GM12878 (cell line): ENCODE measurements around the gene CLDN24.

Experiments
- CTCF ChIP-seq, 3 experiments: IDR thresholded peaks in 2 of 3; conservative IDR thresholded peaks in 1 of 3; 2 replicates each; pipeline ENCODE4 v1.5.1; 2011; ENCODE audit warnings: low read depth in 3 of 3, low read length in 3 of 3, mild to moderate bottlenecking in 3 of 3, control low read depth in 2 of 3, moderate library complexity in 2 of 3, inconsistent platforms in 1 of 3, mixed read lengths in 1 of 3; ENCODE audit not compliant: control insufficient read depth in 2 of 3, insufficient read depth in 1 of 3; ENCODE audit errors: extremely low read depth in 1 of 3
- E2F8 ChIP-seq: fragments of 450-650 bp; IDR thresholded peaks from 2 replicates; pipeline ENCODE4 v1.6.1; 2018; ENCODE audit warnings: mild to moderate bottlenecking, low read depth, moderate library complexity; ENCODE audit not compliant: partially characterized antibody
- EED ChIP-seq: sonication (generic); IDR thresholded peaks from 2 replicates; pipeline ENCODE4 v1.6.1; 2016; ENCODE audit warnings: antibody characterized with exemption, low read depth
- EP300 ChIP-seq, 2 experiments: fragments of 150-350 bp in 1 of 2; IDR thresholded peaks; 2 replicates each; pipeline ENCODE4 v1.6.1; 2011 to 2012; ENCODE audit warnings: low read depth in 2 of 2, low read length in 2 of 2, borderline replicate concordance in 1 of 2, improper control_type of control experiment in 1 of 2, inconsistent platforms in 1 of 2; ENCODE audit not compliant: control insufficient read depth in 1 of 2
- ESRRA ChIP-seq: IDR thresholded peaks from 2 replicates; pipeline ENCODE4 v1.6.1; 2012; ENCODE audit warnings: mild to moderate bottlenecking, low read length, improper control_type of control experiment
- EZH2 ChIP-seq: IDR thresholded peaks from 2 replicates; pipeline ENCODE4 v1.6.1; 2012; ENCODE audit warnings: low read depth, mild to moderate bottlenecking, control low read depth, inconsistent platforms, low read length, borderline replicate concordance; ENCODE audit not compliant: control insufficient read depth
- GABPA ChIP-seq: IDR thresholded peaks from 2 replicates; pipeline ENCODE4 v1.6.1; 2014; ENCODE audit warnings: antibody characterized with exemption, low read depth, mild to moderate bottlenecking, inconsistent platforms
- GATAD2B ChIP-seq: fragments of 450-650 bp; conservative IDR thresholded peaks from 2 replicates; pipeline ENCODE4 v1.6.1; 2017; ENCODE audit warnings: low read depth, mild to moderate bottlenecking, moderate library complexity
- RCOR1 ChIP-seq: conservative IDR thresholded peaks from 2 replicates; pipeline ENCODE4 v1.6.1; 2012; ENCODE audit warnings: low read depth, low read length, improper control_type of control experiment
- REST ChIP-seq: IDR thresholded peaks from 2 replicates; pipeline ENCODE4 v1.6.1; 2012; ENCODE audit warnings: mild to moderate bottlenecking, low read depth, low read length
- SMC3 ChIP-seq: IDR thresholded peaks from 2 replicates; pipeline ENCODE4 v1.6.1; 2011; ENCODE audit warnings: low read length, improper control_type of control experiment, borderline replicate concordance
- SREBF1 ChIP-seq: IDR thresholded peaks from 2 replicates; pipeline ENCODE4 v1.6.1; 2012; ENCODE audit warnings: mild to moderate bottlenecking, low read length
- TCF12 ChIP-seq: IDR thresholded peaks from 2 replicates; pipeline ENCODE4 v1.6.1; 2011; ENCODE audit warnings: low read depth, mild to moderate bottlenecking, low read length
- USF1 ChIP-seq: IDR thresholded peaks from 2 replicates; pipeline ENCODE4 v1.6.1; 2011; ENCODE audit warnings: borderline replicate concordance, low read depth, mild to moderate bottlenecking, moderate library complexity, mixed read lengths, low read length; ENCODE audit not compliant: insufficient read depth; ENCODE audit errors: extremely low read length

- TF ChIP-seq ESRRA: no peak
- no peak for TF ChIP-seq SREBF1
- TF ChIP-seq E2F8: no peak
- TF ChIP-seq CTCF (IDR thresholded peaks at IDR 0.05 in 2 of 3, conservative IDR thresholded peaks at IDR 0.05 in 1 of 3; ENCODE audit: control insufficient read depth in 2 of 3, extremely low read depth in 1 of 3, insufficient read depth in 1 of 3, low read depth in 3 of 3, low read length in 3 of 3): no peak
- no peak for TF ChIP-seq EP300 (IDR thresholded peaks at IDR 0.05; ENCODE audit: borderline replicate concordance in 1 of 2, control insufficient read depth in 1 of 2, low read depth in 2 of 2, low read length in 2 of 2)
- TF ChIP-seq SMC3: no peak
- TF ChIP-seq GABPA: no peak
- no peak for TF ChIP-seq USF1
- no peak for TF ChIP-seq EED
- no peak for TF ChIP-seq RCOR1
- TF ChIP-seq EZH2: no peak
- no peak for TF ChIP-seq GATAD2B
- no peak for TF ChIP-seq TCF12
- no peak for TF ChIP-seq REST
Observed at GRCh38 chr4:183284258-183284785, 37.9 kb downstream of the CLDN24 start.
